GM18870 (cell line): Measurements from ENCODE around the gene CDH23.

ENCODE experiments used
- ATAC-seq: cut with Tn5 transposase; IDR thresholded peaks from one replicate; pipeline ENCODE4 v1.9.1; 2021; ENCODE audit warnings: moderate library complexity; ENCODE audit not compliant: unreplicated experiment

The CDH23 gene

DNA sequence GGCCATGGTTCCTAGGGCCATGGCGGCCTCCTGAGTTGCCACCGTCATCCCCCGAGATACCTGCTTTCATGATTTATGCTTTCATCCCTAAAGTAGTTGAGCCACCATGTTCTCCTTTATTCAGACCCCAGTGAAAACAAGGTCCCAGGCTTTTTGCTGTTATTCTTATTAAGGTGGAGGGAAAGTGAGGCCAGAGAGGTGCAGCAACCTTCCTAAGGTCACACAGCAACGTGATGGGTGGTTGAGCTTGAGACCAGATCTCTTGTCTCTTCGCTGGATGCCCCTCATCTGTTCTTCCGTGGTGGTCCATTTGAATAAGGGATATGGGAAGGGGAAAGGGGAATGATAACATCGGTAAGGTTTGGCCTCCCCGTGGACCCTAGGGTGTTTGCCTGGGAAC, 180.6 kb downstream of the CDH23 start:
- no peak for ATAC-seq

DNA sequence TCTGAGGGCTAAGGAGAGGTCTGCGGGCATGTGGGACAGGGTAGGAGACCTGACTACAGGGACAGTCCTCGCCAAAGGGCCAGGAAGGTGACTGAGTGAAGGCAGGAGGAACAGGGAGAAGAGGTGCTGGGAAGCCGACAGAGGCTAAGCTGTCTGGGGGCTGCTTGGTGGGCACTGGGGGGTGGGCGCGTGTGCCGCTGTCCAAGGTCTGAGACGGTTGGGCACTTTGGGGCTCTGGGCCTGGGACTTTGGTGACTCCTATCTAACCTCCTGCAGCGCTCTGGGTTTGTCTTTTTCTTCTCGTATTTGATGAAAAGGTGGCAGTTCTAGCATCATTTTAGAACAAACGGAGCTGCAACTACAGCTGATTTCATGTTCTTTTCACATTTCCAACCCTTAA, 181.3 kb downstream of the CDH23 start:
- no peak for ATAC-seq

DNA sequence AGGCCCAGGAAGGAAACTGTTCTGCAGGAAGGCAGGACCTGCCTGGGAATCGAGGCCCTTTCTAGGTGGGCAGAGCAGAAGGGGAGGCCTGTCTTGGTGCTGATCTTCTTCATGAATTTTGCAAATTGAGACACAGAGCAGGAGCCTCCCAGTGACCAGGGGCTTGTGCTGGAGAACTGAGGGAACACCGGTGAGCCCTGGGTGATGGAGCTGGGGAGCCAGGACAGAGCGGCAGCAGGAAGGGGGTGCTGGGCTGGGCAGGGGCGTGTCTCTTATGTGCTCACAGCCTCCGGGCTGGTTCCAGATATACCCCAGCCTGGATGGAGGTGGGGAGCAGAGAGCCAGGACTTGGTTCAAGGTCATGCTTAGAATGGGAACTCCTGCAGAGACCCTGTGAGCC, 182.9 kb downstream of the CDH23 start:
- ATAC-seq, result no peak

DNA sequence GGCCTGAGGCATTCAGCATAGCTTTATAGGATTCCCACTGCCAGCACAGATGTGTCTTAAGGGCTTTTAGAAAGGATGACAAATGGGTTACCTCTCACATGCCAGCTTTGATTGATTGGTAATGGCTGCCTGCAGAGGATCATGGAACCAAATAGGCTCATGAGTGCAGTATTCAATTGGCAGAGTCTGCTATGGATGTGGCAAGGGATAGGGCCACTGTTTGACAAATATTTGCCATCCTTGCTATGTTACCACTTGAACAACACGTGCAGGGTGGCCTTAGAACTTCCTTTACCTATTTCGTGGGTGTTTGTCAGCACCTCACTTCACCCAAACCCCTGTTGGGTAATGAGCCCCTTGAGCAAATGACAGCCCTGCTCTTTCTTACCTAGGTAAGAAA, 183.7 kb downstream of the CDH23 start:
- no peak for ATAC-seq

DNA sequence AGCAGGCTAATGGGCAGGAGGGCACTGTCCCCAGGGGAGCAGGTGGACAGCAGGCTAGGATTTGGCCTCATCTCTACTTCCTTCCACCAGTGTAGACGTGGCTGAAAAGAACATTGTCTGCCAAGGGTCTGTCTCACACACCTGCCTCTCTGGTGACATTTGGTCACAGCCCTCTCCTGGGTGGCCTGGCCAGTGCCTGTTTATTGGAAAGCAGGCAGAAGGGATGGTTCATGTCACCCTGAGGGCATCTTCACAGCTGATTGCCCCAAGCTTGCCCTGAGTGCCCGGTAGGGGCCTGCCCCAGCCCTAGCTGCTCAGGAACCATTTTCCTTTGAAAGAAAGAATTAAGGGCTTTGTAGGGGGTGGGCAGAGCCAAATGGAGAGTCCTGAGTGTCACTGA, 184.2 kb downstream of the CDH23 start:
- no peak for ATAC-seq

DNA sequence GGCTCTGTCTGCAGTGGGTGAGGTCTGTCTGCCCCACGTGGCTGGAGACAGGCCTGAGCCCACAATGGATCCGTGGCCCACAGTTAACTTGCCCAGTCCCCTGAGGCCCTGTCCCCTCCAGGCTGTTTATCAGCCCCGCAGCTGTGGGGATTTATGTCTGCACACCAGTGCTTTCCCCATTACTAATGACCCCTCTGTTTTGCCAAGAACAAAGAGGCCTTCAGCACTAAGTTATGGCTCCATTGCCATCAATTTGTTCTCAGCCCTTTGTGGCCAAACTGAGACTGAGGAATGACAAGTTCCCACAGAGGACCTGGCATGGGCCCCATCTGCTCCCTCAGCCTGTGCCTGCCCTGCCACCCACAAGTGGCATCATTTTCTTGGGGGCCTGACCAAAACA, 184.7 kb downstream of the CDH23 start:
- no peak for ATAC-seq

DNA sequence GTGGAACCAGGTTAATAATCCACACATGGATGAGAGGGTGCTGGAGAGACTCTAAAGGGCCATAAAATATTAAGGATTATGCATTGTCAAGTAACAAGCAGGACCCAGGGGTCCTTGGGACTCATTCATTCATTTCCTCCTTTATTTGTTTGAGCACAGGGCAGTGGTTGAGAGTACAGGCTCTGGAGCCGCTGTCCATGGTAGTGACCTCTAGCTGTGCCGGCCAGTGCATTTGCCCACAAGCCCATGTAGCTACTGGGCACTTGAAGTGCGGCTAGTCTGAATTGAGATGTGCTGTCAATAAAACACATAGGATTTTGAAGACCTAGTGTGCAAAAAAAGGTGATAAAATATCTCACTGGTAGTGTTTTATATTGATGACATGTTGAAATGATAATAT, 185.3 kb downstream of the CDH23 start:
- ATAC-seq, result no peak

DNA sequence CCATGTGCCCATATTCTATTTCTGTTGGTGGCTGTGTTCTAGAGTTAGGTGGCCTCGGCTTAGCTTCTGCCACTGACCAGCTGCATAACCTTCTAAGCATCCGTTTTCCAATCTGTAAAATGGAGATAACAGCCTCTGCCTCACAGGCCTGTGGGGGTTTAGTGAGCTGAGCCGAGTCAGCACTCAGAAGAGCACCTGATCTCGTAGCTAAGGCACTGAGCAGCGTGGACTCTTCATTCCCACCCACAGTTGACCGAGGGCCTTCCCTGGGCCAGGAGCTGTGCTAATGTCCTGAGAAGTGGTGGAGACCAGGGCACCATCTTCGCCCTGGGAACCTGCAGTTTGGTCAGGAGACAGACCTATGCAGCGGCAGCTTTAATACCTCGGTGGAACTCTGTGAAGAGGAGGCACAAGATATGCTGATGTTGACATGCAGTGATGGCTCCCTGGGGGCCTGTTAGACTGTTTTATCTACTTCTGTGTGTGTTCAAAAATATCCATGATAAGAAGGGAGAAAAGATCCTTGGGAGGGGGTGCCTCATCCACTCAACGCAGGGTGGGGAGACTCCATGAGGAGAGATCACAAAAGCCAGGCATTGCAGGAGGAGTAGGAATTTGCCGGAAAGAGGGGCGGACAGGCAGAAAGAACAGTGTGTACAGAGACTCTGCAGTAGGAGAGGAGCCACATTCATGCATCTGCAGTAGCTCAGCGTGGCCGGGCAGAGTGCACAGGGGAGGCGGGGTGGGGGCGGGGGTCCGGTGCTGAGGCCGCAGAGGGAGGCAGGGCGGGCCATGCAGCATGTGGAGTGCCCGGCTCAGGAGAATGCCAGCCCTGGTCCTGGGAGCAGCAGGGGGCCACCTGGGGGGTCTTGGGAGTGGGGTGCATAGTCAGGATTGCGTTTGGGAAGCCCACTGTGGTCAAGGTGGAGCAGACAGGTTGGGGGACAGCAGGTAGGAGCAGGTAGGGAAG, 186.1 kb downstream of the CDH23 start:
- no peak for ATAC-seq

DNA sequence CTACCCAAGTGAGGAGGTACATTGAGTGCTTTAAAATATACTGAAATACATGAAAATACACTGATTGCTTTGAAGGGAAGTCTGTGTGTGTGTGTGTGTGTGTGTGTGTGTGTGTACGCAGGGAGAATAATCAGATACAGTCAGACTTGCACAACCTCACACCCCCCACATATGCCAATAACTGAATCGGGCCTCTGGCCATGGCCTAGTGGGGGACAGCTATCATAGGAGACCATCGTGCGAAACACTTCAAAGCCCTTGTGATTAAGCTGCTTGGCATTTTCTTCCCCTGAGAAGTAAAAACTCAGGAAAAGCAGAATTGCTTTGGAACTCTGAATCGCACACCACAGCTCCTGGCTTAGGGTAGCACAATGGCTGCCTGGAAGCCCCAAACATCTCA, 187.7 kb downstream of the CDH23 start:
- ATAC-seq, result no peak

DNA sequence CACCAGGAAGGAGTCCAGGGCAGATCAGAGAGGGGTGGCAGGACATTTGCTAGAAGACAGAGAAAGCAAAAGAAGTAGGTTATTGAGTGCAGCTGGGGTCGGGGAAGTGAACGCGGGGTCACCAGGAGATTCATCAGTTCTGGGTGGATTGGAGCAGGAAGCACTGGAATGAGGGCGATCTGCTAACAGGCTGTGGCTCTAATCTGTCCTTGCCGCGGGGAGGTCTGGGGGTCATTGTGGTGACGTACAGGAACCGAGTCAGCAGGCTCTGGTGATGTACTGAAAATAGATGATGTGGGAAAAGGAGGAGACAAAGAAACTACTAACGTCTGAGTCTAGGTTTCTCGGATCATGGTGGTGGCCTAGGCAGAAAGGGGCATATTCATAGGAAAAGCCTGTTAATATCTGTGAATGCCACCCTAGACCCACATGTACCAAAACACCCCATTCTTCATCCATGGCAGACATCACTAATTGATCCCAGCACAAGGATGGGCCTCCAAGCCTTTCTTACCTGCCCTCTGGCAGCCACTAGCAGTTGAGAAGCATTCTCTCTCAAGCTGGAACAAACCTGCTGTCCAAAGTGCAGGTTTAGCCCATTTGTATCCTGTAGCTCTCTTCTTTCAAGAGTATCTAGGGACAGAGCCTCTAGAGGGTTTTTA, 188.3 kb downstream of the CDH23 start:
- no peak for ATAC-seq

DNA sequence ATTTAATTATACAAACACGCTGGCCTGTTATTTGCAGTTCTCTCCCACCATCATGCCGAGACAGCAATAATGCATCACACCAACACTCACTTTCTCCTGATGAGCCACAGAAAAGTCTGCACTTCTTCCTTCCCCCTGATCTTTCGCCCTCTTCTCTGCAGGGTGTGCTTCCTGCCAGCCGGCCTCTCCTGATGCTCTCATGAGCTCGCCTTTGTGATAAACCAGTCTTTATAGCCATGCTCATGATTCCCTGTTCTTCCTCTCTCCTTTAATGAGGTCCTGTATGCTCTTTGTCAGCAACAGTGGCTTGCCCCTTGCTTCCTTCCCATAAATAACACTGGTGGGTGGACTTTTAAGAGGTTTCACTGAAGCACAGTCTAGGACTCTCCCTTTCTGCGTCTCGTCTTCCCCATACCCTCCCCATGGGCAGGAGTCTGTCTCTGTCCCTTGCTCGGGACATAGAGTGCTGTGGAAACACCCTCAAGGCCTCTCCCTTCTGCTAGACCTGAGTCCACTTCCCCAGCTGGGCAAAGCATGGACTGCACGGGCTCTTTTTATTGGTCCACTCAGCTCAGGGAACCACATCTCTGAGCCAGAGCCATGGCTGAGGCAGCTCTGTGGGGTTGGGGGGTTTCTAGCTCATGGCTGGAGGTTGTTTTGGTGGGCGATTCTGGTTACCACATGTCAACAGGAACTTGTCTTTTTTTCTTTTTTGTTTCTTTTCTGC, 189.0 kb downstream of the CDH23 start:
- no peak for ATAC-seq

DNA sequence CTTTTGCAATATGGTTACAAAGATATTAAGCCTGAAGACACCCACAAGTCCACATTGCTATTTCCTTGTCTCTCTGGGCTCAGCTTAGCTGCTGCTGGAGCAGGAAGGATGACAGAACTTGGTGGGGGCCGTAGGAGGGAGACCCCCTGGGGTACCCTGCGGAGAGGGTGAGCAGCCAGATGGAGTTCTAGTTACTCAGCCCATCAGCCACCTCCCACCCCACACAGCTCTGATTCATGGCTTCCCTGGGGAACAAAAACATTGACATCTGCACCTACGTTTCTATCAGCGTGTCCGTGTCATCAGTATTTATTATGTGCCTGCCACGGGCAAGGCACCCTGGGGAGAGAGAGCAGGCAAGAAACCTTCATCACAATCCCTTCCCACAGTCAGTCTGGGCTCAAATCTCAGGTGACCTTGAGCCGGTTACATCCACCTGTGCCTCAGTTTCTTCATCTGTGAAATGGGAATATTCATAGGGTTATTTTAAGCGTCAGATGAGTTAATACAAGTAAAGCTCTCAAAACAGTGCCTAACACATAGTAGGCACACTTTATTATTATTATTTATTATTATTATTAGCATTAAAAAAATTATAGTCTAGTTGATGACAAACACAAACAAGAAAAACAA, 191.3 kb downstream of the CDH23 start:
- ATAC-seq, result no peak

DNA sequence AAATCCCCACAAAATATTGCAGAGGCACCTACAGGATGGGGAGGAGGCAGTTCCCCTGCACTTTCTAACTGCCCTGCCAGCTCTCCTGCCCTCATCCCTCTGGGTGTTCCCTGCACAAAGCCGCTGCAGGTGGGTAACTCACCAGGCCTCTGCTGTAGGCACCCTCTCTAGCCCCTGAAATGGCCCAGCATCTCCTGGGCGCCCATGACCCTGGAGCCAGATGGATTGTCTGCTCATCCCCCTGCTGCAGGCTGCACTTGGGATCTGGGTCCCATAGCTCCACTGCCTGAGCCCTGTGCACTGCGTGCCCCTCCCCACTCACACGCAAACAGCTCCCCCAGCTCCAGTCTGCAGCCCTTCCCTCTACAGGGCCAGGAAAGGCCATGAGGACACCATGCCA, 192.0 kb downstream of the CDH23 start:
- no peak for ATAC-seq

DNA sequence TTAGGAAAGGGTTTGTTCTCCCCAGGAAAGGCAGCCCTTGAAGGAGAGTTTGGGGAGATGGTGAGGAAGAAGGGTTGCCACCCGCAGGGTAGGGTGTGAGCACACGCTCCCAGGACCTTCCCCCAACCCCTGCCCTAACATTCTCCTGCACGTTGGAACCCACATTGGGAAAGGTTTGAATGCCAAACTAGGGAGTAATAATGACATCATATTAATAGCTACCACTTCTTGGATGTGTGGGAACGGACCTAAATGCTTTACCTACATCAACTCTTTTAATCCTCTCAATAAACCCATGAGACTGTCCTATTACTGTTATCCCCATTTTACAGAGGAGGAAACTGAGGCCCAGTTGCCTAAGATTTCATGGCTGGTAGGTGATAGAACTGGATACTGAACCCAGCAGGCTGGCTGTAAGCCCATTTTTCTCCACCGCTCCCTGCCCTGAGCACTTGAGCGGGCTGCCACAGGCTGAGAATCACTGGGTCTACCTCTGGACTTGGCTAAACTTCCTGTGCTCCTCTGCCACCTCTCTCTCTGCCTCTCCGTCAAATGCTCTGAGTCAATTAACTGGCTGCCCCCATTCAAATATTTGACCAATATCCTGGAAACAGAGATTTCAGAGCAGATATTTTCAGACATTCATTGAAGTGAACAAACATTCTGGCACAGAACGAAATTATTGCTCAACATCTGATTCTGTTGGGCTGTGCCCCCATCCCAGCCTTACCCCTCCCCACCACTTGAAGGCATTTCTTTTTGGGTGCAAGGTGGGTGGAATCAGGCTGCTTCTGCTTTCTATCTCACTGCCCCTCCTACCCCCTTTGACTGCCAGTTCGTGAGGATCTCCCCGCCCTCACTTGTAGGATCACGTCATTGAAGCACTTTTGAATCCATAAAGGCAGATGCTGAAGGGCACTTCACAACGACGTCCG, 193.2 kb downstream of the CDH23 start:
- no peak for ATAC-seq

DNA sequence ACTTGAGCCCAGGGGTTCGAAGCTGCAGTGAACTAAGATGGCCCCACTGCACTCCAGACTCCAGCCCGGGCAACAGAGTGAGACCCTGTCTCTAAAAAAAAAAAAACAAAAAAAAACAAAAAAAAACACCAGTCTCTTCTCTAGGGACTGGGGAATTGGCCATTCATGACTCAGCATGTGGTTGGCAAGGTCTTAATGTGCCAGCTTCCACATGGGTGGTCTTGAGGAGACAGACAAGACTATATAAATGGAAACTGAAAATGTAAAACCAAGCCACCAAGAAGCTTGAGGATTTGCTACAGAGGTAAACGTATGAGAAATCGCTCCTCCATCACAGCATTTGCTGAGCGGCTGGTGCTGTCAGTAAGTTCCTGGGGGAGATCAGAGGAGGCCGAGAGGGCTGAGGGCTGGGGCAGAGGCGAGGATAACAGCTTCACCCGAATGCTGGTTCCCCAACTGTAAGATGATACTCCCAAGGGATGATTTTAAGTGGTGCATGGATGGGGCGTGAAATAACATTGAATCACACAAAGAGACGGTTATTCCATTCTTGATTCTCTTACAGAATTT, 194.1 kb downstream of the CDH23 start:
- ATAC-seq, result no peak

DNA sequence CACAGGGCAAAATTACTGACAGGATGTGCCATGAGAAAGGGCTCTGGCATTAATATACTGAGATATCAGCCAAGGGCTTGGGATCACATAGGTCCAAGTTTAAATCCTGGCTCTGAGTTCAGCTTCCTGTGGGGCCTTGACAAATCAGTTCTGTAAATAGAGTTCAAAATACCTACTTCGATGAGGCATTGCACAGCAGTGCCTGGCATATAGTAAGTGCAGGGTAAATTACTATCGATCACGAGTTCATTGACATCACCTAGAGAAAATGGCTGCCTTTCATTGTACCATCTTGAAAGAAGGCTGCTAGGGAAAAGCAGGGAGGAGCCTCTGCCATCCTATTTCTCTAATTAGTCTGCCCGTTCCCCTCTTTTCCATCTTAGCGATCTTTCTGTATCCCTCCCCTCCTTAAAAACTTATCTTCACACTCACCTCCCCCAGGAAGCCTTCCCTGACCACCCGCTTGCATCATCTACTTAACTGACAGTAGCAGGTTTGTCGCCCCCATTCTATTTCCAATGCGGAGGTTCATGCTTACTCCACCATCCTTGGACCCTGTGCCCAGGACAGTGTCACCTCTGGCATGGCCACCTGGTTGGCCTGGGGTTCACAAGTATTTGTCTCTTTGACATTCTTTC, 198.3 kb downstream of the CDH23 start:
- no peak for ATAC-seq

DNA sequence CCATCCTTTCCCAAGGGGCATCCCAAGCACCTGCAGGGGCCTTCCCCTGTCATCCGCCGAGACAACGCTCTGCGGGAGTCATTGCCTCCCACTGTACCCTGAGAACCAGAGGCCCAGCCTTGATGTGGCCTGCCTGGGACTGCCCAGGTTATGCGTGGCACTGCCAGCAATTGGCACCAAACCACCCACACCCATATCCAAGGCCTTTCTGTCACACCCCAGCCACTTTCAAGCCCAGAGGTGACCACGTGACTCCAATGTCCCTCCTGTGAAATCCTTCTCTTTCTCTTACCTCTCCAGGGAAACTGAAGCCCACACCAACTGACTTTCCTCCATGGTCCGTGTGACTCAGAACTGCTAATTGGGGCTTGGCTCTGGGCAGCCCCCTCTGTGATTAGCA, 198.9 kb downstream of the CDH23 start:
- ATAC-seq, result no peak

DNA sequence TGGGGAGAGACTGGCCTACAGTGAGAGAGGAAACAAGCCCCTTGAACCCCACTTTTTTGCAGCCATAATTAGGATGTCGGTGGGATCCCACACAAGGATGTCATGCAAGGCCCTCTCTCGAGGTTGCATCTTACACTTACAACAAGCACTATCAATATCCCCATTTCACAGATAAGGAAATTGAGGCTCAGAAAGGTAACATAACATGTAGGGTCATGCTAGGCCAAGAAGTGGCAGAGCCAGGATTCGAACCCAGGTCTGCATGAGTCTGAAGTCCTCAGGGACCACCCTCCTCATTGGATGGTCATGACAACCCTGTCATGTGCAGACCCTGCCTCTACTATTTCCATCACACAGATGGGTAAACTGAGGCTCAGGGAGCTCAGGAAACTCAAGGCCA, 199.4 kb downstream of the CDH23 start:
- no peak for ATAC-seq

DNA sequence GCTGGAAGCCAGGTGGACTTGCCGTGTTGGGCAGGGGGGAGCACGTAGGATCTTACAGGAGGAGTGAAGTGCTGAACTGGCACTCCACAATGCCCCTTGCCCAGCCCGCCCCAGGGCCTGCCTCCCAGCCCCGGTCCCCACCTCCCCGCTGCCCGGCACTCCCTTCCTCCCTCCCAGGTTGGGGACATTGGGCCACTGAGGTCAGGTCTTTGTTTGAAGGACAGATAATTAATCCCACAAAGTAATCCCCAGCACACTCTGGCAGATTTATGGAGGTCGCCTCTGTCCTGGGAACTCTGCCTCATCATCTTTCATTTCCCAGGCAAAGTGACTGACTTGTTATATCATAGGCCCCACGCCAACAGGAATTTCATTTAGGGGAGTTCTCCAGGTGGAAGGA, 200.0 kb downstream of the CDH23 start:
- ATAC-seq, result no peak
